22Rv1 (cell line): ENCODE data around the gene RTCA.

ENCODE experiments used
- ZFX ChIP-seq: fragments of 450-650 bp; IDR thresholded peaks from 2 replicates; pipeline ENCODE4 v1.6.1; 2017; ENCODE audit warnings: antibody characterized with exemption, borderline replicate concordance
- TF ChIP-seq, protein P1 (sequence below): fragments of 450-650 bp; IDR thresholded peaks from 2 replicates; pipeline ENCODE4 v1.5.1; 2017; ENCODE audit warnings: mild to moderate bottlenecking

DNA sequence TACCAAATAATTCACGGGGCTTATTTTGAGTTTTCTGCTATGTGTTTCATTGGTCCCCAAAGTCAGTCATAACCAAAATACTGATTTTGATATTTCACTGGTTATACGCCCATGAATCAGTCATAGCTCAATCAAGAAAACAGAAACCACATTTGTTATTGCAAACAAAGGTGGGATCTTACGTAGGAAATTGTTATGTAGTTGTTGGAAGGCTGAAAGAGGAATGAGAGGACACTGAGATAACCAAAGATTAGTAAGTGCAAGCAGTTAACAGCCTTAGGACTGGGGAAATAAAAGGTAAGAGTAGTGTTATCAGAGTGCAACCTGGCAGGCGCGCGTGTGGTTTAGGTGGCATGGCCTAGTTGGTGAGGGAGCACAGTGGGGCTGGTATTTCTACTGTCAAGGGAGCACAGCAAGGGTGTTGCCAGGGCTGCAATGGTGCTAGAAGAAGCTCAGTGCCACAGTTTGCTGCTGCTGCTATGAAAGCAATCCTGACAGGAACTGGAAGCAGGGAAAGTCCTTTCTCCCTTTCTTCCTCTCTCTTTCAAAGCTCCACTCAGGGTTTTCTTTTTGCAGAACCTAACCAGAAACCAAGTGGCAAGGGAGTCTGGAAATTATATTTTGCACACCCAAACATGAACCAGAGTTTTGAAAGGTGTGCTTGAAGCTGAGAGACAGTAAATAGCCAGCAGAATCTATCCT, 33.7 kb downstream of the RTCA start:
- TF ChIP-seq, protein P1, sequence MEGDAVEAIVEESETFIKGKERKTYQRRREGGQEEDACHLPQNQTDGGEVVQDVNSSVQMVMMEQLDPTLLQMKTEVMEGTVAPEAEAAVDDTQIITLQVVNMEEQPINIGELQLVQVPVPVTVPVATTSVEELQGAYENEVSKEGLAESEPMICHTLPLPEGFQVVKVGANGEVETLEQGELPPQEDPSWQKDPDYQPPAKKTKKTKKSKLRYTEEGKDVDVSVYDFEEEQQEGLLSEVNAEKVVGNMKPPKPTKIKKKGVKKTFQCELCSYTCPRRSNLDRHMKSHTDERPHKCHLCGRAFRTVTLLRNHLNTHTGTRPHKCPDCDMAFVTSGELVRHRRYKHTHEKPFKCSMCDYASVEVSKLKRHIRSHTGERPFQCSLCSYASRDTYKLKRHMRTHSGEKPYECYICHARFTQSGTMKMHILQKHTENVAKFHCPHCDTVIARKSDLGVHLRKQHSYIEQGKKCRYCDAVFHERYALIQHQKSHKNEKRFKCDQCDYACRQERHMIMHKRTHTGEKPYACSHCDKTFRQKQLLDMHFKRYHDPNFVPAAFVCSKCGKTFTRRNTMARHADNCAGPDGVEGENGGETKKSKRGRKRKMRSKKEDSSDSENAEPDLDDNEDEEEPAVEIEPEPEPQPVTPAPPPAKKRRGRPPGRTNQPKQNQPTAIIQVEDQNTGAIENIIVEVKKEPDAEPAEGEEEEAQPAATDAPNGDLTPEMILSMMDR, result no peak
- TF ChIP-seq ZFX, result no peak
